Osteoblast (primary cell): ENCODE results near the gene SLC22A16. TPM values are rescaled to one million over a fixed set of nuclear protein-coding genes. Genes with fewer than 3 reads are reported as not detected.

Experiments used
- DNase-seq: peaks from one replicate; pipeline ENCODE4 v3.0.0; 2011; ENCODE audit warnings: low spot score, mixed read lengths; ENCODE audit not compliant: insufficient read length; ENCODE audit errors: missing footprints
- H2AFZ ChIP-seq: 2 replicates; pipeline ENCODE4 v1.6.0; 2011; ENCODE audit warnings: mild to moderate bottlenecking, low read length
- H3K27ac ChIP-seq: 2 replicates; pipeline ENCODE4 v1.5.1; 2011; ENCODE audit warnings: mild to moderate bottlenecking, low read depth, low read length, moderate library complexity
- H3K27me3 ChIP-seq: 2 replicates; pipeline ENCODE4 v1.6.0; 2012; ENCODE audit warnings: mild to moderate bottlenecking, control low read depth, inconsistent platforms, low read length, moderate library complexity; ENCODE audit not compliant: insufficient read depth
- H3K36me3 ChIP-seq: 2 replicates; pipeline ENCODE4 v1.5.1; 2011; ENCODE audit warnings: mild to moderate bottlenecking, low read length, control low read depth, moderate library complexity; ENCODE audit not compliant: insufficient read depth
- H3K4me1 ChIP-seq: 2 replicates; pipeline ENCODE4 v1.5.1; 2011; ENCODE audit warnings: mild to moderate bottlenecking, low read length, control low read depth, moderate library complexity; ENCODE audit not compliant: insufficient read depth
- H3K4me2 ChIP-seq: 2 replicates; pipeline ENCODE4 v1.6.0; 2011; ENCODE audit warnings: mild to moderate bottlenecking, low read length; ENCODE audit not compliant: insufficient read depth
- H3K4me3 ChIP-seq: fragments of 200-600 bp; sonication (generic); 3 replicates; pipeline ENCODE4 v1.5.1; 2012; ENCODE audit warnings: mild to moderate bottlenecking, low read length, inconsistent platforms; ENCODE audit not compliant: insufficient read depth
- H3K79me2 ChIP-seq: 2 replicates; pipeline ENCODE4 v1.6.0; 2012; ENCODE audit warnings: mild to moderate bottlenecking, low read length, control low read depth, inconsistent platforms; ENCODE audit not compliant: insufficient read depth
- H3K9me3 ChIP-seq: 2 replicates; pipeline ENCODE4 v1.5.1; 2011; ENCODE audit warnings: low read depth, low read length, control low read depth
- H4K20me1 ChIP-seq: 2 replicates; pipeline ENCODE4 v1.6.0; 2012; ENCODE audit warnings: mild to moderate bottlenecking, low read length, control low read depth; ENCODE audit not compliant: insufficient read depth
- CTCF ChIP-seq: IDR thresholded peaks from 2 replicates; pipeline ENCODE4 v1.5.1; 2011; ENCODE audit warnings: mild to moderate bottlenecking, low read depth, low read length, moderate library complexity; ENCODE audit errors: extremely low read depth
- total RNA-seq: library from RNA; depleted of rRNA; stranded (reverse); fragments of >200 nt; gene quantifications from 2 replicates; pipeline ENCODE4 v1.2.3, GENCODE V29; 2012

Gene SLC22A16
- total RNA-seq, 1 donor: 0.36 TPM

- Histone ChIP-seq H3K4me3 (no peak overlapping the region), H3K4me2 (no peak overlapping the region), H3K4me1 (no peaks in the 10 kb centered on the region), H4K20me1 (no peaks in the 10 kb centered on the region), H3K27ac (no peak overlapping the region), H3K9me3 (no peaks in the 10 kb centered on the region), H3K27me3 (peaks cover 21% of the 10 kb centered on the region), H2AFZ (no peak overlapping the region), H3K79me2 (no peaks in the 10 kb centered on the region), H3K36me3 (no peaks in the 10 kb centered on the region)
- no peak for TF ChIP-seq CTCF
- no peak for DNase-seq
Observed at GRCh38 chr6:110449541-110449895, 26.9 kb downstream of the SLC22A16 start.

DNA sequence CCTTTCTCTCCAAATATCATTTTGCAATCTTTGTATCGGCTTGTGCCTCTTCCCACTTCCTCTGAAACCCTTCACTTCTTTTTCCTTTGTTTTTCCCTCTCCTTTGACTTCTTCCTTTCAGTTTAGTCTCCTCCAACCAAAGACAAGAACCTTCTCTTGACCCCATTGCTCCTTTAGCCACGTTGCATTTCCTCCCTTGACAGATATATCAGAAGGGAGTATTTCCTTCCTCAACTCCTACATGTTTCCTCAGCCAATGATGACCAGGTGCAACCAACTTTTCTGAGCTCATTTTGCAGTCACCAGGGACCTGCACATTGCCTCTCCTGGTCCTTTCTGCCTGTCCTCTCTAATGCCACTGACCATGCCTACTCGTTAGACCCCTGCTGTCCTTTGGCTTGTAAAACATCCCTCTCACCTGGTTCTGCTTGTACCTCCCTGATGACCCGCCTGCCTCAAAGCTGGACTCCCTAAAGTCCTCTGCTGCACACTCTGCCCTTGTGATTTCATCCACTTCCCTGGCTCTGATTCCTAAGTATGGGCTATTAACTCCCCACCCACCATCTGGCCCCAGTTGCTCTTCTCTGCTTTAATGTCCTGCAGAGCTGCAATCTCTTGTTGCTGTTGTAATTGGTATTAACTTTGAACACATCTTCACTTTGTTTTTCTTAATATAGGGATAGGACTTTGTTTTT lies 27.4 kb downstream of the SLC22A16 start:
- Histone ChIP-seq H4K20me1 (no peaks in the 10 kb centered on the region), H3K27me3 (peaks cover 21% of the 10 kb centered on the region), H3K27ac (no peak overlapping the region), H3K79me2 (no peaks in the 10 kb centered on the region), H3K4me1 (no peaks in the 10 kb centered on the region), H3K9me3 (no peaks in the 10 kb centered on the region), H3K4me3 (no peak overlapping the region), H3K4me2 (no peak overlapping the region), H2AFZ (no peak overlapping the region), H3K36me3 (no peaks in the 10 kb centered on the region)
- no peak for DNase-seq
- TF ChIP-seq CTCF: no peak

- H3K4me1 ChIP-seq: no peaks in the 10 kb centered on the region
- no peaks in the 10 kb centered on the region for H3K9me3 ChIP-seq
- TF ChIP-seq CTCF: no peak
- H3K79me2 ChIP-seq: no peaks in the 10 kb centered on the region
- peaks cover 18% of the 10 kb centered on the region for H3K27me3 ChIP-seq
- H2AFZ ChIP-seq: no peak overlapping the region
- no peak overlapping the region for H3K27ac ChIP-seq
- no peaks in the 10 kb centered on the region for H4K20me1 ChIP-seq
- no peaks in the 10 kb centered on the region for H3K36me3 ChIP-seq
- DNase-seq: no peak
- H3K4me2 ChIP-seq: no peak overlapping the region
- no peak overlapping the region for H3K4me3 ChIP-seq
Observed at GRCh38 chr6:110447761-110448160, 28.7 kb downstream of the SLC22A16 start.

DNA sequence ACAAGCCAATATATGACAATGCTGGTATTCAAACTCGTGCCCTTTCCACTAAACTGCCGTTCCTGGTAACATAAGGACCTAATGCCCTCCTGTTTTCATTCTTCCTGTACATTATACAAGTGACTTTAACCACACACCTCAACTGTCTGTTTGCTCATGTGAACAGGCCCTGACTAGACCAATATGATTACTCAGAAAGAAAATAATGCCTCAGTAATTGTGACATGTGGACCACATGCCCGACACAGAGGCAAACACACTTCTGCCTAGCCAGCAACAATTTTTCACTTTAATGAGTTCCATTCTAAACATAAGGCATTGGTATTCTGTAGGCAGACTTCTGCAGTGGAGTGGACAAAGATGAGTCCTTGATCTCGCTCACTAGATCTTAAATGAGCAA lies 30.0 kb downstream of the SLC22A16 start:
- H3K4me3 ChIP-seq: no peak overlapping the region
- H3K4me1 ChIP-seq: no peaks in the 10 kb centered on the region
- no peak overlapping the region for H2AFZ ChIP-seq
- H3K36me3 ChIP-seq: no peaks in the 10 kb centered on the region
- H3K27me3 ChIP-seq: peaks cover 19% of the 10 kb centered on the region
- no peak overlapping the region for H3K27ac ChIP-seq
- no peak for TF ChIP-seq CTCF
- no peak for DNase-seq
- H3K9me3 ChIP-seq: no peaks in the 10 kb centered on the region
- H3K79me2 ChIP-seq: no peaks in the 10 kb centered on the region
- H4K20me1 ChIP-seq: no peaks in the 10 kb centered on the region
- H3K4me2 ChIP-seq: no peak overlapping the region
